WI38 (cell line): ENCODE data around the gene BAIAP2.
"Not testable (repeated sequence)": the region's sequence is repeated elsewhere in the genome, so short reads cannot be mapped to it uniquely, and the experiment has no call there.

ENCODE experiments used
- H3K4me3 ChIP-seq: 2 replicates; pipeline ENCODE4 v1.5.1; 2011; ENCODE audit warnings: low read depth, mild to moderate bottlenecking, control low read depth, low read length
- TF ChIP-seq, protein P1 (sequence below): IDR thresholded peaks from 2 replicates; pipeline ENCODE4 v1.5.1; 2012; ENCODE audit warnings: low read depth, mild to moderate bottlenecking, control low read depth, low read length

BAIAP2 gene

DNA sequence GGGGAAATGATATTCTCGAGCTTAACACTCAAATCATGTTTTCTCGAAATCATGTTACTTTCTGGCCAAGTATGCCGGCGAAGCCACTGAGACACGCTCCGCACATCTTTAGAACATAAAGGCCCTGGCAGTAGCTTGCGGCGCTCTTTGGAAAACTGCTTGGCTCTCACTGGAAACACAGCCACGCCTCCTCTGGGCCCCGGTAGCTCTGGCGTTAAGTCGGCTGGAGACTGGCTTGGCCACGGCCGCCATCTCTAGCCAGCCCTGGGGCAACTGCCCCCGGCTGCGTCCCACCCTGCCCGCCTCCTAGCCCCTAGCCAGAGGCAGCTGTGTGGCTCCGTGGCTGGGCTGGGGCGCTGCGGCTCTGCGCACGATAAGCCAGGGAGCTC, 9.2 kb upstream of the BAIAP2 start:
- TF ChIP-seq, protein P1, sequence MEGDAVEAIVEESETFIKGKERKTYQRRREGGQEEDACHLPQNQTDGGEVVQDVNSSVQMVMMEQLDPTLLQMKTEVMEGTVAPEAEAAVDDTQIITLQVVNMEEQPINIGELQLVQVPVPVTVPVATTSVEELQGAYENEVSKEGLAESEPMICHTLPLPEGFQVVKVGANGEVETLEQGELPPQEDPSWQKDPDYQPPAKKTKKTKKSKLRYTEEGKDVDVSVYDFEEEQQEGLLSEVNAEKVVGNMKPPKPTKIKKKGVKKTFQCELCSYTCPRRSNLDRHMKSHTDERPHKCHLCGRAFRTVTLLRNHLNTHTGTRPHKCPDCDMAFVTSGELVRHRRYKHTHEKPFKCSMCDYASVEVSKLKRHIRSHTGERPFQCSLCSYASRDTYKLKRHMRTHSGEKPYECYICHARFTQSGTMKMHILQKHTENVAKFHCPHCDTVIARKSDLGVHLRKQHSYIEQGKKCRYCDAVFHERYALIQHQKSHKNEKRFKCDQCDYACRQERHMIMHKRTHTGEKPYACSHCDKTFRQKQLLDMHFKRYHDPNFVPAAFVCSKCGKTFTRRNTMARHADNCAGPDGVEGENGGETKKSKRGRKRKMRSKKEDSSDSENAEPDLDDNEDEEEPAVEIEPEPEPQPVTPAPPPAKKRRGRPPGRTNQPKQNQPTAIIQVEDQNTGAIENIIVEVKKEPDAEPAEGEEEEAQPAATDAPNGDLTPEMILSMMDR = no peak
- no peak overlapping the region for H3K4me3 ChIP-seq

GRCh38 chr17:81026266-81027036, 8.5 kb upstream of the BAIAP2 start:
- no peak overlapping the region for H3K4me3 ChIP-seq
- TF ChIP-seq, protein P1 = no peak

GRCh38 chr17:81027038-81027437, 7.9 kb upstream of the BAIAP2 start:
- TF ChIP-seq, protein P1 = no peak
- no peak overlapping the region for H3K4me3 ChIP-seq

DNA sequence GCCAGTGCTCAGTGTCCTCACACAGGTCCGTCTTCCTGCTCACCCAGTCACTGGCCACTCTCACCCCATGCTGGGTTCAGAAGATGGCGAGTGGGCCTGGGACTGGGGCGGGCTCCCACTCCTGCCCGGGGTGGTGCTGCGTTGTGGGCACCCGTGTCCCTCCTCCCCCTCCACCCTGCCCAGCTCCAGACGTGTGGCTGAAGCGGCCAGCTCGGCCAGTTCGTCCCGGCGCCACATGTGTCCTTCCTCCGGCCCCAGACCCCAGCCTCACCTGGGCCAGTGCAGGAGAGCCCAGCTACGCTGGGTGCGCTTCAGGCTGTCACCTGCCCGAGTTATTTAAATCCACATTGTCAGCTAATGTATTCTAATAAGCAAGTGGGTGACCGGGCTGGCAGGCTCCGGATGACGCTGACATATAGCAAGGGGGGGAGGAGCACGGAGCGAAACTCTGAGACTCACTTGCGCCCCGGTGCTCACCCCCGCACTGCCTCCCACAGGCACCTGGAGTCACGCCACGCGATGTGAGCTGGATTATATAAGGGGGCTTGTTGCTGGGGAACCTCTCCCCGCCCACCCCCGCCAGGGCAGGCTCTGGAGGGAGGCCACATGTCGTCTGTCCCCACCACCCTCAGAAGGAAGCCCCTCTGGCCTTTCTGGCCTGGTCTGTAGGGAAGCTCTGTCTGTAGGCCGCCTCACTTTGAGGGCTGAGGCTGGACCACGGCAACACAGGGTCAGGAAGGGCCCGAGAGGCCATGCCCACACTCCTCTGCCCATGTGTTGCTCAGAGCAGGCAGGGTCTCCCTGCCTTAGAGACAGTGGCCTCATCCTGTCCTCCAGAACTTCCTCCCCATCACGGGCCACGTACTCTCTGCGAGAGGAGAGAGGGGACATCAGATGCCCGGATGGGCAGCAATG, 7.1 kb upstream of the BAIAP2 start:
- TF ChIP-seq, protein P1 = no peak
- H3K4me3 ChIP-seq = no peak overlapping the region

GRCh38 chr17:81028506-81028858, 6.5 kb upstream of the BAIAP2 start:
- TF ChIP-seq, protein P1 = no peak
- H3K4me3 ChIP-seq = no peak overlapping the region

- H3K4me3 ChIP-seq = no peak overlapping the region
- TF ChIP-seq, protein P1 = no peak
Observed at GRCh38 chr17:81029859-81030258, 5.1 kb upstream of the BAIAP2 start.

- not testable (repeated sequence) for H3K4me3 ChIP-seq
Observed at GRCh38 chr17:81030312-81030711, 4.6 kb upstream of the BAIAP2 start.
